ENCODE measurements around the gene INF2. TPM values are rescaled to one million over a fixed set of nuclear protein-coding genes. Genes with fewer than 3 reads are reported as not detected.
"Not testable (repeated sequence)": the region's sequence is repeated elsewhere in the genome, so short reads cannot be mapped to it uniquely, and the experiment has no call there.

Gene INF2
- total and polyA plus RNA-seq, 2 experiments from 2014 or later: 14.1 to 62.4 TPM

DNA sequence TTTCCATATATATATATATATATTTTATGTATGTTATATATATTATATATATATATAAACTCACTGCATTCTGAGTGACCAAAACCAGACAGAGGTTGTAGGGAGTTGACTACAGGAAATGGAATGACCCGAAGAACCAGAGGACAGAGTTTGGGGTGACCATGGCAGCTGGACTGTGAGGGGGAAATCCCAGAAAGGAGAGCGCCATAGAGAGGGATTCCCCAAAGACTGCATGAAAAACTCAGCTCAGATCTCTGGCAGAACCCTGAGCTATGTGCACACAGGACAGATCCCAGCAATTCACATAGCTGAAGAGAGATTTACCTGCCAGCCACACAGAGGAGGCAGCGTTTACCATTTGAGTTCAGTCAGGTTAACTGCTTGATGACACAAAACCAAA, 19.7 kb upstream of the INF2 start:
- Histone ChIP-seq H3K4me1 (ENCODE audit: low read depth) (peaks cover 5% of the 10 kb centered on the region), H3K27ac (no peak overlapping the region), H3K27me3 (no peaks in the 10 kb centered on the region), H3K36me3 (no peaks in the 10 kb centered on the region), H3K4me3 (no peak overlapping the region), H3K9me3 (ENCODE audit: low read depth) (no peaks in the 10 kb centered on the region)
- DNase-seq (ENCODE audit: low read depth in 1 of 2, low spot score in 1 of 2): no peak
- TF ChIP-seq, protein P1, sequence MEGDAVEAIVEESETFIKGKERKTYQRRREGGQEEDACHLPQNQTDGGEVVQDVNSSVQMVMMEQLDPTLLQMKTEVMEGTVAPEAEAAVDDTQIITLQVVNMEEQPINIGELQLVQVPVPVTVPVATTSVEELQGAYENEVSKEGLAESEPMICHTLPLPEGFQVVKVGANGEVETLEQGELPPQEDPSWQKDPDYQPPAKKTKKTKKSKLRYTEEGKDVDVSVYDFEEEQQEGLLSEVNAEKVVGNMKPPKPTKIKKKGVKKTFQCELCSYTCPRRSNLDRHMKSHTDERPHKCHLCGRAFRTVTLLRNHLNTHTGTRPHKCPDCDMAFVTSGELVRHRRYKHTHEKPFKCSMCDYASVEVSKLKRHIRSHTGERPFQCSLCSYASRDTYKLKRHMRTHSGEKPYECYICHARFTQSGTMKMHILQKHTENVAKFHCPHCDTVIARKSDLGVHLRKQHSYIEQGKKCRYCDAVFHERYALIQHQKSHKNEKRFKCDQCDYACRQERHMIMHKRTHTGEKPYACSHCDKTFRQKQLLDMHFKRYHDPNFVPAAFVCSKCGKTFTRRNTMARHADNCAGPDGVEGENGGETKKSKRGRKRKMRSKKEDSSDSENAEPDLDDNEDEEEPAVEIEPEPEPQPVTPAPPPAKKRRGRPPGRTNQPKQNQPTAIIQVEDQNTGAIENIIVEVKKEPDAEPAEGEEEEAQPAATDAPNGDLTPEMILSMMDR (IDR thresholded peaks at IDR 0.05; ENCODE audit: low read depth, low read length): no peak

DNA sequence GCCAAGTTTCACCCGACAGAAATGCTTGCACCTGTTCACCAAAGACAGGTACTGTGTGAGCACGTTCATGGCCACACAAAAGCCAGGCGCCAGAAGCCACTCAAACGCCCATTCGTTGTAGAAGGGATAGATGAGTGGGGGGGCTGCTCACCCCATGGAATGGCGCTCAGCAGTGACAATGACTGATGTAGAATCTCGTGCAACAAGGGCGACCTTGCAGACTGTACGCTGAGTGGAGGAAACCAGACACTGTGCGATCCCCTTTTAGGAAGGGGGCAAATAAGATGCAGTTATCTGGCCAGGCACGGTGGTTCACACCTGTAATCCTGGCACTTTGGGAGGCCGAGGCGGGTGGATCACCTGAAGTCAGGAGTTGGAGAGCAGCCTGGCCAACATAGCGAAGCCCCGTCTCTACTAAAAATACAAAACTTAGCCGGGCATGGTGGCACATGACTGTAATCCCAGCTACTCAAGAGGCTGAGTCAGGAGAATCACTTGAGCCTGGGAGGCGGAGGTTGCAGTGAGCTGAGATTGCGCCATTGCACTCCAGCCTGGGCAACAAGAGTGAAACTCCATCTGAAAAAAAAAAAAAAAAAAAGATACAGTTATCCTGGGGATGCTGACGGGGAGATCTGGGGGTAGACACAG, 18.0 kb upstream of the INF2 start:
- not testable (repeated sequence) for H3K27ac ChIP-seq; H3K36me3 ChIP-seq; H3K4me3 ChIP-seq; H3K27me3 ChIP-seq; DNase-seq (ENCODE audit: low read depth in 1 of 2, low spot score in 1 of 2); H3K9me3 ChIP-seq (ENCODE audit: low read depth); H3K4me1 ChIP-seq (ENCODE audit: low read depth)

DNA sequence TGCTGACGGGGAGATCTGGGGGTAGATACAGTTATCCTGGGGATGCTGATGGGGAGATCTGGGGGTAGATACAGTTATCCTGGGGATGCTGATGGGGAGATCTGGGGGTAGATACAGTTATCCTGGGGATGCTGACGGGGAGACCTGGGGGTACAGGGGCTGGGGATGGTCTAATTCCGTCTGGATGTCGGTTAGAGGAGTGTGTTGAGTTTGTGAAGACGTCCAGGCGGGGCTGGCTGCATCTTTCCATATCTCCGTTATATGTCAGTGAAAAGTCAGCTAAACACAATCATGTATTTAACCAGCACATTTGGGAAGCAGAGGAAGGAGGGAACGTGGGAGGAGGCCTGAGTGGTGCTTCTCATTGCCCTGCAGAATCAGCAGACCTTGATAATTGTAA, 17.3 kb upstream of the INF2 start:
- H3K9me3 ChIP-seq (ENCODE audit: low read depth); H3K4me3 ChIP-seq; H3K36me3 ChIP-seq; H3K27me3 ChIP-seq; H3K27ac ChIP-seq; DNase-seq (ENCODE audit: low read depth in 1 of 2, low spot score in 1 of 2); H3K4me1 ChIP-seq (ENCODE audit: low read depth): not testable (repeated sequence)

DNA sequence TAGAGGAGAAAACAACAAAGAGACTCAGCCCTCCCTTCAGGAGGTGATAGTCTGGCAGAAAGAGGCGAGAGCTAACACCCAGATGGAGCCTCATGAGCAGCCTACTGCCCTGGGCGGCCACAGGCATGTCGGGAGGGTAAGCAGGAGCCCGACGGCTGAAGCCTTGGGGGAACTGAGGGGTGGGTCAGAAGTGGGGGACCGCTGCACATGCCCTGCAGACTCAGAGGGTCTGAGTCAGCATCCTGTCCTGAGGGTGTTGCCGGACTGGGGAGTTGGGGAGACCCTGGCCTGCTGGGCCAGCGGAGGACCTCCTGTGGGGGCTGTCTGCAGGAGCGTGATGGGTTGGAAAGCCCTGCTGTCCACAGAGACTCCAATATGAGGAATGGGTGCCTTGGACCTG, 15.9 kb upstream of the INF2 start:
- Histone ChIP-seq H3K4me3 (no peak overlapping the region), H3K27me3 (no peaks in the 10 kb centered on the region), H3K27ac (no peak overlapping the region), H3K9me3 (ENCODE audit: low read depth) (no peaks in the 10 kb centered on the region), H3K4me1 (ENCODE audit: low read depth) (peaks cover 21% of the 10 kb centered on the region), H3K36me3 (no peaks in the 10 kb centered on the region)
- DNase-seq (ENCODE audit: low read depth in 1 of 2, low spot score in 1 of 2): no peak
- TF ChIP-seq, protein P1 (IDR thresholded peaks at IDR 0.05; ENCODE audit: low read depth, low read length): no peak

DNA sequence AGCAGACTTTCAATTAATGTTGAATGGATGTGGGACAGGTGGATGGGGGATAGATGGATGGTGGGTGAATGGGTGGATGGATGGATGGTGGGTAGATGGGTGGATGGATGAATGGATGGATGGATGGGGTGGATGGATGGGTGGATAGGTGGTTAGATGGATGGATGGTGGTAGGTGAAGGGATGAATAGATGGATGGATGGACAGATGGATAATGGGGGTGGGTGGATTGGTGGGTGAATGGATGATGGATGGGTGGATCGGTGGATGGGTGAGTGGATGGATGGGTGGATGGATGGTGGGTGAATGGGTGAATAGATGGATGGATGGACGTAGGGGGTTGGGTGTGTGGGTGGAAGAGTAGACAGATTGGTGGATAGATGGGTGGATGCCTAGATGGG, 14.0 kb upstream of the INF2 start:
- no peak for DNase-seq (ENCODE audit: low read depth in 1 of 2, low spot score in 1 of 2)
- H3K36me3 ChIP-seq: no peaks in the 10 kb centered on the region
- TF ChIP-seq, protein P1 (IDR thresholded peaks at IDR 0.05; ENCODE audit: low read depth, low read length): no peak

DNA sequence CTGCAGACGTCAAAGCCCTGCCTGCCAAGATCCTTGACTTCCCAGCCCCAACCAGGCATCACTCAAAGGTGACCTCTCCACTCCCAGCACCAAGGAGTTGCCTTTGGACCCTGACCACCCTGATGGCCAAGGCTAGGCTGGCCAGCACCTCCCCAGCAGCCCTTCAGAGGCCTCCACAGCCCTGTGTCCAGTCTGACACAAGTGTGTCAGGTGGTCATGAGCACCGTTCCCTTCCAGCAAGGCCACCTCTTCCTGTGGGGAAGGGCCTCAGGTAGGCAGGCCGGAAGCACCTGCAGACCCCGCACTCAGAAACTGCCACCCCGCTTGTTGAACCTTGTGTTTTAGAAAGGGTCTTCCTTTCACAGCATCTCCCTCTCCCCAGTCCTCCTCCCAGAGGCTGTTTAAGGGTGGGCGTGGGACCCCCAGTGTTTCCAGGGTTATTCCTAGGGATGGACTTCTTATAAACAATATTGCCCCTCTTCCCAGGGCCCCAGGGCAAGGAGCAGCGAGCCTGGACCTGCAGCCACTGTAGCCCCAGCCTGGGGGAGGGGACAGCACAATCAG, 13.2 kb upstream of the INF2 start:
- H3K27ac ChIP-seq: no peak overlapping the region
- no peak for DNase-seq (ENCODE audit: low read depth in 1 of 2, low spot score in 1 of 2)
- no peak overlapping the region for H3K4me3 ChIP-seq

More for the DNA sequence above, 14.0 kb upstream of the INF2 start:
- peaks cover 24% of the 10 kb centered on the region for H3K4me1 ChIP-seq (ENCODE audit: low read depth)
- no peaks in the 10 kb centered on the region for H3K27me3 ChIP-seq
- H3K9me3 ChIP-seq (ENCODE audit: low read depth): no peaks in the 10 kb centered on the region
- no peak overlapping the region for H3K27ac ChIP-seq
- no peak overlapping the region for H3K4me3 ChIP-seq

More for the DNA sequence above, 13.2 kb upstream of the INF2 start:
- H3K27me3 ChIP-seq: no peaks in the 10 kb centered on the region
- TF ChIP-seq, protein P1 (IDR thresholded peaks at IDR 0.05; ENCODE audit: low read depth, low read length): no peak
- H3K4me1 ChIP-seq (ENCODE audit: low read depth): peaks cover 31% of the 10 kb centered on the region
- H3K9me3 ChIP-seq (ENCODE audit: low read depth): no peaks in the 10 kb centered on the region
- no peaks in the 10 kb centered on the region for H3K36me3 ChIP-seq
